ENCODE data around the gene ST3GAL3.

ST3GAL3 gene

DNA sequence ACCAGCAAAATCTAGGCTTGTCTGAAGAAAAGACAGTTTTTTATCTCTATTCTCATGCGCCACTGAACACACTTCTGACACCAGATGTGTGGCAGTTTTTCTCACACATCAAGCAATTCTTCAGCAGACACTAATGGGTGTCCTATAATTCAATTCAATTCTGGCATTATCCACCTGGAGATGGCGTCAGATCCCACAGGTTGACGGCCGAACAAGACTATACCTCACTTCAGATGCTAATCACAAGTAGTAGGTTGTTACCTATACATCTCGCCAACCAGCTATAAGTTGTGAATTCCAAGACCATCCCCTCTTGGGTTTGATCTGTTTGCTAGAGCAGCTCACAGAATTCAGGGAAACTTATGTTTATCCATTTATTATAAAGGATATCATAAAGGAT lies 136.3 kb downstream of the ST3GAL3 start:
- TF ChIP-seq, protein P1, sequence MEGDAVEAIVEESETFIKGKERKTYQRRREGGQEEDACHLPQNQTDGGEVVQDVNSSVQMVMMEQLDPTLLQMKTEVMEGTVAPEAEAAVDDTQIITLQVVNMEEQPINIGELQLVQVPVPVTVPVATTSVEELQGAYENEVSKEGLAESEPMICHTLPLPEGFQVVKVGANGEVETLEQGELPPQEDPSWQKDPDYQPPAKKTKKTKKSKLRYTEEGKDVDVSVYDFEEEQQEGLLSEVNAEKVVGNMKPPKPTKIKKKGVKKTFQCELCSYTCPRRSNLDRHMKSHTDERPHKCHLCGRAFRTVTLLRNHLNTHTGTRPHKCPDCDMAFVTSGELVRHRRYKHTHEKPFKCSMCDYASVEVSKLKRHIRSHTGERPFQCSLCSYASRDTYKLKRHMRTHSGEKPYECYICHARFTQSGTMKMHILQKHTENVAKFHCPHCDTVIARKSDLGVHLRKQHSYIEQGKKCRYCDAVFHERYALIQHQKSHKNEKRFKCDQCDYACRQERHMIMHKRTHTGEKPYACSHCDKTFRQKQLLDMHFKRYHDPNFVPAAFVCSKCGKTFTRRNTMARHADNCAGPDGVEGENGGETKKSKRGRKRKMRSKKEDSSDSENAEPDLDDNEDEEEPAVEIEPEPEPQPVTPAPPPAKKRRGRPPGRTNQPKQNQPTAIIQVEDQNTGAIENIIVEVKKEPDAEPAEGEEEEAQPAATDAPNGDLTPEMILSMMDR (IDR thresholded peaks at IDR 0.05; ENCODE audit: low read depth, low read length) = no peak
- no peak for DNase-seq (ENCODE audit: extremely low read depth, low read depth)

DNA sequence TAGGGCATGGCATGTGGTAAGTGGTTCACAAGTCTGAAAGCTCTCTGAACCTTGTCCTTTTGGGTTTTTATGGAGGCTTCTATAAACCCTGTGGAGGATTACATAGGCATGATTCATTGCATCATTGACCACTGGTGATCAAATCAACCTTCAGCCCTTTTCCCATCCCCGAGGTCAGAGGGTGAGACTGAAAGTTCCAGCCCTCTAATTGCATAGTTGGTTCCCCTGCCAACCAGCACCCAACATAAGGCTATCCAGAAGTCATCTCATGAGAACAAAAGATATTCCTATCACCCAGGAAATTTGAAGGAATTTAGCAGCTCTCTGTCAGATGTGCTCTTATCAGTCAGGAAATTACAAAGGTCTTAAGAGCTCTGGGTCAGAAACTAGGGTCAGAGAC lies 136.8 kb downstream of the ST3GAL3 start:
- TF ChIP-seq, protein P1 (IDR thresholded peaks at IDR 0.05; ENCODE audit: low read depth, low read length) = no peak
- DNase-seq (ENCODE audit: extremely low read depth, low read depth) = no peak

DNA sequence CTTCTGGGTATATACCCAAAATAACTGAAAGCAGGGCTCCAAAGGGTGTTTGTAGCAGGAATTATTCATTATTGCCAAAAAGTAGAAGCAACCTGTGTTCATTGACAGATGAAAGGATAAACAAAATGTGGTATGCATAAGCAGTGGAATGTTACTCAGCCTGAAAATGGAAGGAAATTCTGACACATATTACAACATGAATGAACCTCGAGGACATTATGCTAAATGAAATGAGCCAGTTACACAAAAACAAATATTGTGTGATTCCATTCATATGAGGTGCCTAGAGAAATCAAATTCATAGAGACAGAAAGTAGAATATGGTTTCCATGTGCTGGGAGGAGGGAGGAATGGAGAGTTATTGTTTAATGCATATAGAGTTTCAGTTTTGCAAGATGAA lies 140.0 kb downstream of the ST3GAL3 start:
- no peak for DNase-seq (ENCODE audit: extremely low read depth, low read depth)

DNA sequence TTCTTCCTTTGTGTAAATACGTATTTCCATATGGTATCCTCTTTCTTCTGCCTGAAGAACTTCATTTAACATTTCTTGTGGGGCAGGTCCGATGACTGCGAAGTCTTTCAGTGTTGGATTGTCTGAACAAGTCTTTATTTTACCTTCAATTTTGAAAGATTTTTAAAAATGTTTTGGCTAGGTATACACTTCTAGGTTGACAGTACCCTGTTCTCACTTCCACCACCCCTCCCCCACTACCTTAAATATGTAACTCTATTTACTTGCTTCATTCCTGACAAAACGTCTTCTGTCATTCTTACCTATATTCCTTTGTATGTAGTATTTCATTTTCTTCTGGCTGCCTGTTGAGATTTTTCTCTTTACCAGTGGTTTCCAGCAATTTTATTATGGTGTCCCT lies 140.5 kb downstream of the ST3GAL3 start:
- TF ChIP-seq, protein P1 (IDR thresholded peaks at IDR 0.05; ENCODE audit: low read depth, low read length) = no peak
- DNase-seq (ENCODE audit: extremely low read depth, low read depth) = no peak

More for the DNA sequence above, 140.0 kb downstream of the ST3GAL3 start:
- TF ChIP-seq, protein P1 (IDR thresholded peaks at IDR 0.05; ENCODE audit: low read depth, low read length) = no peak

DNA sequence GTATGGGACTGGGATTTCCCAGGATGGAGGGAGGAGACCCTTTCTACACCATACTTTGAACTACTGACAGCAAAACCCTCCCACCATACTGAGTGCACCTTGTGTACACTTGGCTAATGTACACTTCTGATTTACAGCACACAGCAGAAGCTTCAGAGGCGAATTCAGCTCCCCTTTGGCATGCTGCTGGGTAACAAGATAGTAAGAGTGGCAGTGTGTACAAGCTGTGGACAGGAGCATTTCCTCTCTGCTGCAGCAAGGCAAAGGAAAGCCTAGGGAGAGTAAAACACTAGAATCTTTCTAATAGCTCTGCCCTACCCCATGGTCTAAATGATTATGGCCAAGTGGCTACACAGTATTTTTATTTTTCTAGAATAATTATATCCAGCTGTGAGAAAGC lies 142.3 kb downstream of the ST3GAL3 start:
- no peak for DNase-seq (ENCODE audit: extremely low read depth, low read depth)
- TF ChIP-seq, protein P1 (IDR thresholded peaks at IDR 0.05; ENCODE audit: low read depth, low read length) = no peak

- DNase-seq (ENCODE audit: extremely low read depth, low read depth) = no peak
- TF ChIP-seq, protein P1 (IDR thresholded peaks at IDR 0.05; ENCODE audit: low read depth, low read length) = no peak
Observed at GRCh38 chr1:43850591-43851233, 143.4 kb downstream of the ST3GAL3 start.

DNA sequence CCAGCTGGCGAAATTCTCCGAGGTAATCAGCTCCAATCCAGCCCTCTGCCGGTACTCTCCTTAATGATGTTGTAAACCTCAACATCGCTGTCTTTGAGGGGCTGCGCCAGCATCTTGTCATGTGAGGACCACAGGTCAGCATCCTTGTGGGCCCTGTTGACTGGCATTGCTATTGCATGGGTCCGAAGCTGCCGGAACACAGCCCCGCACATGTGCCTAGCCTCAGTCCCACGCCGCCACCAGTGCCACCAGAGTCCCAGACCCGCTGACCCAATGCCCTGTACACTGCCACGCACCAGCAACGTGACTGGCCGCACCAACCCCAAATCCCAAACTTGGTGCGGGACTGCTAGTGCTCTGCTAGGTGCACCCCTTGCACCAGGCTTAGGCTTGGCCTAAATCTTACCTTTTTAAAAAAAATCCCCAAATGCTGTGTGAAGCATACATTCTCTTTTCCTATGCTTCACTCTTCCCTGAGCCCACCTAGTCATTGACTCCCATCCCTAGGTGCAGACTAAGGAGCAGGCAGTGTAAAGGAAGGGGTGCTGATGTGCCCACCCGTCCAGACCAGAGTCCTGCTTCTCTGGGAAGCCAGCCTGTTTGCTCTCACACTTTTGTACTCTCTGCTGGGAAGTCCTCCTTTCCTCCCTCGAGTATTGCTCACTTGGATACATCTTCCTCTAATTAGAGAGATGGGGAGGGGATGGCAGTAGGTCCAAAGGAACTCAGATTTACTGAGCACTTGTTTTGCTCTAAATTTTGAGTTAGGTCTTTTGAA lies 144.4 kb downstream of the ST3GAL3 start:
- no peak for DNase-seq (ENCODE audit: extremely low read depth, low read depth)
- TF ChIP-seq, protein P1 (IDR thresholded peaks at IDR 0.05; ENCODE audit: low read depth, low read length) = no peak

Measured in AG09319 (cell line).